A549 (cell line): Measurements from ENCODE around the gene FKBP7. TPM values are rescaled to one million over a fixed set of nuclear protein-coding genes. Genes with fewer than 3 reads are reported as not detected.

Experiments
- ATAC-seq, 2 experiments: fragments of 200-7000 bp in 1 of 2; fragments of >200 bp in 1 of 2; cut with Nextera tagmentation in 1 of 2; cut with Tn5 transposase in 1 of 2; 3 replicates each; pipeline versions ENCODE4 v1.8.0 to v1.9.1; 2018 to 2020; ENCODE audit warnings: mild to moderate bottlenecking in 1 of 2, moderate library complexity in 1 of 2
- CTCF ChIA-PET: fragments of 300-600 bp; sonication (Branson Sonifier 250); formaldehyde crosslinking; extraction: SDS; loops from one replicate; lab custom pipeline; 2021; ENCODE audit warnings: antibody characterized with exemption, inconsistent platforms; lab: Yijun Ruan, JAX
- POLR2A ChIA-PET: fragments of 350-600 bp; formaldehyde crosslinking; extraction: SDS; loops from one replicate; lab custom pipeline; 2021; ENCODE audit warnings: antibody characterized with exemption, inconsistent platforms; lab: Yijun Ruan, JAX
- DNase-seq, 2 experiments: peaks; one replicate each; pipeline versions ENCODE4 v3.0.0 to v3.0.0-alpha.2; 2011 to 2016; ENCODE audit warnings: low read depth in 1 of 2, low spot score in 1 of 2
- FAIRE-seq: peaks from 2 replicates; lab custom pipeline; 2011; peaks lifted over from hg19 to GRCh38; lab: Jason Lieb, UNC
- H3K27ac ChIP-seq, 2 experiments: fragments of >200 bp; sonication (Bioruptor Twin); formaldehyde crosslinking; 3 replicates each; pipeline ENCODE4 v1.5.1; 2016 to 2017
- H3K4me1 ChIP-seq: fragments of >200 bp; sonication (Bioruptor Twin); formaldehyde crosslinking; 3 replicates; pipeline ENCODE4 v1.6.1; 2016
- H3K4me2 ChIP-seq: fragments of >200 bp; sonication (Bioruptor Twin); formaldehyde crosslinking; 3 replicates; pipeline ENCODE4 v1.6.1; 2016
- H3K4me3 ChIP-seq: fragments of >200 bp; sonication (Bioruptor Twin); formaldehyde crosslinking; 3 replicates; pipeline ENCODE4 v1.5.1; 2016
- H3K9me3 ChIP-seq: fragments of >200 bp; sonication (Bioruptor Twin); formaldehyde crosslinking; 3 replicates; pipeline ENCODE4 v1.6.1; 2016
- BCL3 ChIP-seq: fragments of >200 bp; sonication (Bioruptor Twin); formaldehyde crosslinking; IDR thresholded peaks from 3 replicates; pipeline ENCODE4 v1.6.1; 2016
- BHLHE40 ChIP-seq: IDR thresholded peaks from 2 replicates; pipeline ENCODE4 v1.6.1; 2012; ENCODE audit warnings: low read depth, low read length, inconsistent platforms
- CEBPB ChIP-seq, 2 experiments: fragments of >200 bp in 1 of 2; sonication (Bioruptor Twin) in 1 of 2; formaldehyde crosslinking in 1 of 2; IDR thresholded peaks; 2 replicates each; pipeline ENCODE4 v1.6.1; 2012 to 2016
- CHD2 ChIP-seq: fragments of 150-350 bp; IDR thresholded peaks from 2 replicates; pipeline ENCODE4 v1.6.1; 2014; ENCODE audit warnings: low read length; ENCODE audit not compliant: partially characterized antibody
- FOSL2 ChIP-seq, 2 experiments: fragments of 450-650 bp in 1 of 2; fragments of >200 bp in 1 of 2; sonication (Bioruptor Twin) in 1 of 2; formaldehyde crosslinking; IDR thresholded peaks; 2 replicates each; pipeline versions ENCODE4 v1.5.0 to v1.6.1; 2016 to 2020; ENCODE audit warnings: mild to moderate bottlenecking in 1 of 2, moderate library complexity in 1 of 2
- HOXB5 ChIP-seq: fragments of 250-450 bp; sonication (Bioruptor Pico); IDR thresholded peaks from 2 replicates; pipeline ENCODE4 v1.5.0; 2020; ENCODE audit warnings: mild to moderate bottlenecking, moderate library complexity
- JUNB ChIP-seq: fragments of >200 bp; sonication (Bioruptor Twin); formaldehyde crosslinking; IDR thresholded peaks from 2 replicates; pipeline ENCODE4 v1.6.1; 2016
- KDM5A ChIP-seq: fragments of 200-600 bp; sonication (generic); IDR thresholded peaks from 2 replicates; pipeline ENCODE4 v1.6.1; 2016; ENCODE audit warnings: antibody characterized with exemption, mild to moderate bottlenecking
- MAFK ChIP-seq: fragments of 450-650 bp; IDR thresholded peaks from 2 replicates; pipeline ENCODE4 v1.6.1; 2014; ENCODE audit not compliant: partially characterized antibody
- MAX ChIP-seq: IDR thresholded peaks from 2 replicates; pipeline ENCODE4 v1.6.1; 2012
- MAZ ChIP-seq: fragments of 150-350 bp; IDR thresholded peaks from 2 replicates; pipeline ENCODE4 v1.6.1; 2014; ENCODE audit warnings: antibody characterized with exemption, low read depth, low read length, borderline replicate concordance
- NFE2L2 ChIP-seq: fragments of 150-350 bp; conservative IDR thresholded peaks from 2 replicates; pipeline ENCODE4 v1.6.1; 2014; ENCODE audit warnings: low read length
- PHF8 ChIP-seq: fragments of 200-600 bp; sonication (generic); IDR thresholded peaks from 2 replicates; pipeline ENCODE4 v1.6.1; 2016; ENCODE audit warnings: low read depth, mild to moderate bottlenecking, antibody characterized with exemption, moderate library complexity, borderline replicate concordance
- POLR2A ChIP-seq: IDR thresholded peaks from 2 replicates; pipeline ENCODE4 v1.6.1; 2012; ENCODE audit warnings: mild to moderate bottlenecking, low read length
- RAD21 ChIP-seq, 2 experiments: fragments of >200 bp in 1 of 2; sonication (Bioruptor Twin) in 1 of 2; formaldehyde crosslinking in 1 of 2; IDR thresholded peaks in 1 of 2; conservative IDR thresholded peaks in 1 of 2; 2 replicates in 1 of 2; 3 replicates in 1 of 2; pipeline ENCODE4 v1.6.1; 2012 to 2018; ENCODE audit warnings: inconsistent platforms in 1 of 2
- RARB ChIP-seq: fragments of 250-450 bp; sonication (Bioruptor Pico); IDR thresholded peaks from 2 replicates; pipeline ENCODE4 v1.8.0; 2021; ENCODE audit warnings: mild to moderate bottlenecking, moderate library complexity
- REST ChIP-seq: fragments of 200-600 bp; sonication (generic); IDR thresholded peaks from 2 replicates; pipeline ENCODE4 v1.6.1; 2016; ENCODE audit warnings: antibody characterized with exemption, mild to moderate bottlenecking, moderate library complexity
- RFX5 ChIP-seq: fragments of 450-650 bp; IDR thresholded peaks from 2 replicates; pipeline ENCODE4 v1.7.1; 2014; ENCODE audit warnings: antibody characterized with exemption, mild to moderate bottlenecking, moderate library complexity
- RNF2 ChIP-seq: fragments of 200-600 bp; sonication (generic); IDR thresholded peaks from 2 replicates; pipeline ENCODE4 v1.6.1; 2016; ENCODE audit warnings: low read depth, mild to moderate bottlenecking, antibody characterized with exemption, moderate library complexity, borderline replicate concordance
- SMC3 ChIP-seq: fragments of >200 bp; sonication (Bioruptor Twin); formaldehyde crosslinking; IDR thresholded peaks from 3 replicates; pipeline ENCODE4 v1.6.1; 2018; ENCODE audit warnings: inconsistent platforms
- SREBF2 ChIP-seq: fragments of 450-650 bp; IDR thresholded peaks from 2 replicates; pipeline ENCODE4 v1.6.1; 2014; ENCODE audit warnings: mild to moderate bottlenecking, moderate library complexity
- TFCP2L1 ChIP-seq: fragments of 250-450 bp; sonication (Bioruptor Pico); IDR thresholded peaks from 2 replicates; pipeline ENCODE4 v1.5.0; 2021; ENCODE audit warnings: mild to moderate bottlenecking
- TP53 ChIP-seq: fragments of 250-450 bp; sonication (Bioruptor Pico); IDR thresholded peaks from 2 replicates; pipeline ENCODE4 v1.5.0; 2021; ENCODE audit warnings: mild to moderate bottlenecking, moderate library complexity
- ZSCAN20 ChIP-seq: fragments of 250-450 bp; sonication (Bioruptor Pico); IDR thresholded peaks from 2 replicates; pipeline ENCODE4 v1.8.0; 2022; ENCODE audit warnings: mild to moderate bottlenecking, moderate library complexity
- WGBS: methylation state at CpG from one replicate; pipeline ENCODE4 v1.1.6; 2017; ENCODE audit errors: missing lambda C conversion rate; 5-methylcytosine and 5-hydroxymethylcytosine counted together
- polyA plus RNA-seq, 4 experiments: library from polyadenylated mRNA; depleted of rRNA in 3 of 4; stranded (reverse); fragments of >200 nt; fragmentation: RNase III in 1 of 4; extraction: RNeasy Plus Mini Kit Qiagen cat#74134 plus additional on column Dnase treatment in 1 of 4; gene quantifications; 2 replicates in 3 of 4; 3 replicates in 1 of 4; pipeline ENCODE4 v1.2.3, GENCODE V29; 2011 to 2017
- TF ChIP-seq, protein P1 (sequence below): fragments of >200 bp; sonication (Bioruptor Twin); formaldehyde crosslinking; IDR thresholded peaks from 3 replicates; pipeline ENCODE4 v1.5.1; 2016
- TF ChIP-seq, protein P2 (sequence below): fragments of 450-650 bp; IDR thresholded peaks from 2 replicates; pipeline ENCODE4 v1.6.1; 2014; ENCODE audit warnings: antibody characterized with exemption

Gene FKBP7
- polyA plus RNA-seq, 2 of the 4 experiments (the other 2 are of a cell fraction) = 15.2 to 23.7 TPM

DNA sequence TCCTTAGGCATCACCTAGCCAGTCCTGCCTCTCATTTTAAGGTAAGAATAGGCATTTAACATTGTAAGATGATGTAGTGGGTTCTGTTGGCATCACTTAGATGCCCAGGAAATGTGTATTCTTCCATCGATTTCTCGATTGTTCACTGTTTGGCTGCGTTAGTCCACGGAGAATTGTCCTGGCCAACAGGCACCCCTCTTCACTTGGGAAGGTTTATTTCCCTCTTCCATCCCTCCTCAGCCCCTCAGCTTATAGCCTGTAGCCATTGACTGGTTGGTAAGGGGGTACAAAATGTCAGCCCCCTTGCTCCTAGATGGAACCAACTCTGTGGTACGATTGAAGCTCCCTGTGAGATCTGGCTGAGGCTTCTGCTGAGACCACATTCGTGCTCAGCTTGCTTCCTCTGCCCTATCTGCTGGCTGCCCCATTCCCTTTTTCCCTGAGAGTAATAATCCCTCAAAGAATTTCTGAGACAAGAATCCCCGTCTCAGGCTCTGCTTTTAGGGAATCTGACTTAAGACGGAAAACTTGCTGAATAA, 45.3 kb upstream of the FKBP7 start:
- CTCF ChIA-PET = interaction anchor here (0.9 to 2.5 kb wide), 5 partner anchors 11 to 41 kb away, joined by 3 to 8 read pairs (median 3); no protein-coding TSS in a partner anchor
- 21% methylated on average over 8 of the region's 8 CpGs for WGBS
- TF ChIP-seq MAZ (no peak), RNF2 (no peak), KDM5A (no peak), SMC3 (no peak), TFCP2L1 (CRISPR knock-in tag) (no peak), REST (no peak), MAX (no peak), RARB (CRISPR knock-in tag) (no peak), CEBPB (IDR thresholded peaks at IDR 0.05) (no peak), RAD21 (conservative IDR thresholded peaks at IDR 0.05 in 1 of 2, IDR thresholded peaks at IDR 0.05 in 1 of 2) (no peak), ZSCAN20 (CRISPR knock-in tag) (no peak), HOXB5 (CRISPR knock-in tag) (no peak), MAFK (no peak), BHLHE40 (no peak), SREBF2 (no peak), JUNB (no peak), TP53 (no peak)
- TF ChIP-seq, protein P1, sequence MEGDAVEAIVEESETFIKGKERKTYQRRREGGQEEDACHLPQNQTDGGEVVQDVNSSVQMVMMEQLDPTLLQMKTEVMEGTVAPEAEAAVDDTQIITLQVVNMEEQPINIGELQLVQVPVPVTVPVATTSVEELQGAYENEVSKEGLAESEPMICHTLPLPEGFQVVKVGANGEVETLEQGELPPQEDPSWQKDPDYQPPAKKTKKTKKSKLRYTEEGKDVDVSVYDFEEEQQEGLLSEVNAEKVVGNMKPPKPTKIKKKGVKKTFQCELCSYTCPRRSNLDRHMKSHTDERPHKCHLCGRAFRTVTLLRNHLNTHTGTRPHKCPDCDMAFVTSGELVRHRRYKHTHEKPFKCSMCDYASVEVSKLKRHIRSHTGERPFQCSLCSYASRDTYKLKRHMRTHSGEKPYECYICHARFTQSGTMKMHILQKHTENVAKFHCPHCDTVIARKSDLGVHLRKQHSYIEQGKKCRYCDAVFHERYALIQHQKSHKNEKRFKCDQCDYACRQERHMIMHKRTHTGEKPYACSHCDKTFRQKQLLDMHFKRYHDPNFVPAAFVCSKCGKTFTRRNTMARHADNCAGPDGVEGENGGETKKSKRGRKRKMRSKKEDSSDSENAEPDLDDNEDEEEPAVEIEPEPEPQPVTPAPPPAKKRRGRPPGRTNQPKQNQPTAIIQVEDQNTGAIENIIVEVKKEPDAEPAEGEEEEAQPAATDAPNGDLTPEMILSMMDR = no peak
- peak overlapping the region; percentile 90 for H3K4me2 ChIP-seq
- no peaks in the 10 kb centered on the region for H3K9me3 ChIP-seq
- ATAC-seq (peak; percentile 45 to 55; a peak in 5 of 6 replicates), FAIRE-seq (no peak), DNase-seq (peak in 1 of 2 experiments; percentile 3)
- H3K27ac ChIP-seq = peak overlapping the region; percentile 74 to 79
- no peaks in the 10 kb centered on the region for H3K4me1 ChIP-seq
- POLR2A ChIA-PET = interaction anchor here (1.7 kb wide), 1 partner anchor 73 kb away, joined by 4 read pairs; the partner anchor contains the start of genes PJVK and PRKRA
- H3K4me3 ChIP-seq = peak overlapping the region; percentile 67

DNA sequence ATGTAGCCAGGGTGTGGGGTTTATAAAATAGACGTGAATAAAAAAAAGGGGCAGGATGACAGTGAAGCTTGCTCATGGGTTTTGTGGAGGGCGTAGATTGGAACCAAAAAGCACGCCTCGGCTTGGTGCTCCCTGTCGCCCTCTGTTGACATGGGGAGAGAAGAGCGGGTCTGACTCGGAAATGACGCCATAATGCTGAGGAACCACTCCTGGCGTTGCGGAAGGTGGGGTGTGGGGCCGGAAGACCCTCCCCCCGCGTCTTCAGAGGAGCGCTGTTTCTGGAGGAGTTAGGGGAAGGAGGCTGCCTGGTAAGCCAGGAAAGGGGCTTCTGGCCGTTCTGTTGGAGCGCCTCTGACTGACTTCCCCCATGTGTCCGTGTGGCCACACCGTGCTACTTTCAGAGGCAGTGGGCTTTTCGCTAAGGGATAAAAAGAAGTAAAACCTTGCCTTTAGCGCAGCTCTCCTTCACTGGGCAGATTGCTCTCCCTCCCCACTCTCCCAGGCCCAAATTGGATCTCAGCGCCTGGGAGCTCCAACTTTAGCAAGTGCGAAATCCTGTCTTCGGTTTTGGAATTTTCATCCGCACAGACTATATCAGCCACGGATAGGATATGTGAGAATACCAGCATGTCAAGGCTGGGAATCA, 44.7 kb upstream of the FKBP7 start:
- Histone ChIP-seq H3K4me1 (no peaks in the 10 kb centered on the region), H3K4me3 (peak overlapping the region; percentile 67), H3K4me2 (peak overlapping the region; percentile 90), H3K27ac (peak overlapping the region; percentile 74 to 79), H3K9me3 (no peaks in the 10 kb centered on the region)
- DNase-seq = peak; percentile 68 to 84
- CTCF ChIA-PET = interaction anchor here (0.8 to 2.5 kb wide), 10 partner anchors 10 to 72 kb away, joined by 3 to 8 read pairs (median 4); partner anchors contain the start of genes PJVK, PLEKHA3 and PRKRA
- 35% methylated on average over 25 of the region's 25 CpGs for WGBS
- POLR2A ChIA-PET = interaction anchor here (1.7 kb wide), 1 partner anchor 72 kb away, joined by 4 read pairs; the partner anchor contains the start of genes PJVK and PRKRA
- FAIRE-seq = no peak
- peak; percentile 95 to 98 for ATAC-seq
- TF ChIP-seq CHD2 (no peak), NFE2L2 (no peak), POLR2A (peak; percentile 86), RFX5 (no peak), PHF8 (peak; percentile 52; the same call in 1 of the 2 replicates), BCL3 (0 out of 3 replicates have a peak, but pooled peaks have one; percentile 45), TFCP2L1 (CRISPR knock-in tag) (no peak), FOSL2 (IDR thresholded peaks at IDR 0.05) (no peak), FOSL2 (CRISPR knock-in tag; IDR thresholded peaks at IDR 0.05) (no peak)
- TF ChIP-seq, protein P1 = peak; percentile 59
- TF ChIP-seq, protein P2, sequence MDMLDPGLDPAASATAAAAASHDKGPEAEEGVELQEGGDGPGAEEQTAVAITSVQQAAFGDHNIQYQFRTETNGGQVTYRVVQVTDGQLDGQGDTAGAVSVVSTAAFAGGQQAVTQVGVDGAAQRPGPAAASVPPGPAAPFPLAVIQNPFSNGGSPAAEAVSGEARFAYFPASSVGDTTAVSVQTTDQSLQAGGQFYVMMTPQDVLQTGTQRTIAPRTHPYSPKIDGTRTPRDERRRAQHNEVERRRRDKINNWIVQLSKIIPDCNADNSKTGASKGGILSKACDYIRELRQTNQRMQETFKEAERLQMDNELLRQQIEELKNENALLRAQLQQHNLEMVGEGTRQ = no peak
